ENCODE data around the gene SMARCC2. TPM values are rescaled to one million over a fixed set of nuclear protein-coding genes. Genes with fewer than 3 reads are reported as not detected.
A peak's percentile ranks its signal among the peaks of the same experiment; 100 is the strongest.

The SMARCC2 gene
- total RNA-seq, 1 donor from 2014 or later, result 136 TPM

DNA sequence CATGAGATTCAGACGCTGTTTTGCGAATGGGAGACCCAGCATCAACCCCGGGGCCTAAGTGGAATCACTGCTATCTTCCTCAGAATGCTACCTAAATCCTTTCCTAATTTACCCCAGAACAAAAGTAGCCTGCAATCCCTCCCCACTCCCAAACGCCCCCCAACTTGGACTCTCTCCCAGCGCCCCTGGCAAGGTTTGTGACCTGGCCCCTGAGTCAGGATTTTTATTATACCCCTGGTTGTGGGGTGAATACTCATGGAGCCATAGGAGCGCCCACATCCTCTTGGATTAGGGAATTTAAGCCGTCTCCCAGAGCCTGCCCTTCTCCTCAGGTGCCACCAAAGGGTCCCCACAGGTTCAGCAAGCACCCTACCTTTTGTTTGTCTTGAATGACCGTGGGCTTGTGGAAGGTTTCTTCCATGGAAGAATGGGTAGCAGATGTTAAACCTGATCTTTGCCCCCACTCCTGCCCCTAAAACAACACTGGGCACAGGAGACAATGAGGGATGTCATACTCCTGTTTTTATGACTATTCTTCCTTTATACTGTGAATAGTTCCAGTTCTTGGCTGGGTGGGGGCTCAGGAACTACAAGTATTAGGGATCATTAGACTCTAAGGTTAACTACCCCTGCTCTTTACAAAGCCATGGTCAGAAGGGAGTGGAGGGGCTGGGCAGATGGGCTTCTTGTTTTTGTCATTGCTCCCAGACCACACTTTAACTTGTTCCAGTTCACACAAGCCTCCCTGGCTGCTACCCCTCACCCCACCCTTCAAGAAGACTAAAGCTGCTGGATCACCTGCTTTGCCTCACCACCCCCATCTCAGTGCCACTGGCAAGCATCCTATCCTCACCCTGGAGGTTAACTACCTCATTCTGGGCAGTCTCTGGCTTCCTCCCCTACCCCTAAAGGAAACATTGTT, 36.3 kb downstream of the SMARCC2 start:
- ChIA-PET POLR2A (interaction anchor here (1.6 to 3.4 kb wide), 4 partner anchors 24 to 49 kb away, joined by 10 to 80 read pairs (median 31); partner anchors contain the start of genes ESYT1, PA2G4, RPL41 and SMARCC2), CTCF (interaction anchor here (0.6 to 2.4 kb wide), 2 partner anchors 26 to 36 kb away, joined by 3 to 6 read pairs; partner anchors contain the start of gene SMARCC2)
- no peak for ATAC-seq (ENCODE audit: low read depth)

DNA sequence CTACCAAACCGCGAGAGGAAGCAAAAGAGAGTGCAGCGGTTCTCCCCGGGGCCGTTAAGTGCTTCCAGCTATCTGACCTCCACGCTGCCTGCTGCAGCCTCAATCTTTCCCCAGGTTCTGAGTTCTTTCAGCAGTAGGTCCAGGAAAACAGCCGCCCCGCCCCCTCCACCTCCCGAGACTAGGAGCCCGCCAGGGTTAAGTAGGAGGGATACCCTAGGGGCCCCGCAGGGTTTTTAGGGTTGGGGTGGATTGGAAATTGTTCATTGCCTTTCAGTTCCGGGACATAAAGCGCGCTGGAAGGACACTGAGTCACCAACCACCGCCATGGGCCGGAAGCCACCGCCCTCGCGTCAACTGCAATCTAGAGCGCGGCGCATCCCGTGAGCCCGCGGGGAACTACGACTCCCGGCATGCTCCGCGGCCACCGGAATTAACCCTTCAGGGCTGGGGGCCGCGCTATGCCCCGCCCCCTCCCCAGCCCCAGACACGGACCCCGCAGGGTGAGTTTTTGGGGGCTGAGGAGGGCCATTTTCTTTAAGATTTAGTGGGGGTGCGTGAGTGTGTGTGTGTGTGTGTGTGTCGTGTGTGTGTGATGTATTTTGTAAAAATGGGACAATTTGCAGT, 37.0 kb downstream of the SMARCC2 start, which contains the start of gene MYL6B:
MYL6B (plus strand) TSS at position 456 of the 624 bp plus-strand sequence. CDS start 1,332 bp downstream, outside the sequence.
- POLR2A ChIA-PET, result interaction anchor here (0.6 to 3.4 kb wide), 22 partner anchors 10 to 506 kb away, joined by 3 to 80 read pairs (median 4); partner anchors contain the start of genes ESYT1, GLS2, PA2G4 and RAB5B
- no peaks in the 10 kb centered on the region for H3K9me3 Mint-ChIP-seq

More for the DNA sequence above, 36.3 kb downstream of the SMARCC2 start:
- no peak for DNase-seq
- TF ChIP-seq, protein P1, sequence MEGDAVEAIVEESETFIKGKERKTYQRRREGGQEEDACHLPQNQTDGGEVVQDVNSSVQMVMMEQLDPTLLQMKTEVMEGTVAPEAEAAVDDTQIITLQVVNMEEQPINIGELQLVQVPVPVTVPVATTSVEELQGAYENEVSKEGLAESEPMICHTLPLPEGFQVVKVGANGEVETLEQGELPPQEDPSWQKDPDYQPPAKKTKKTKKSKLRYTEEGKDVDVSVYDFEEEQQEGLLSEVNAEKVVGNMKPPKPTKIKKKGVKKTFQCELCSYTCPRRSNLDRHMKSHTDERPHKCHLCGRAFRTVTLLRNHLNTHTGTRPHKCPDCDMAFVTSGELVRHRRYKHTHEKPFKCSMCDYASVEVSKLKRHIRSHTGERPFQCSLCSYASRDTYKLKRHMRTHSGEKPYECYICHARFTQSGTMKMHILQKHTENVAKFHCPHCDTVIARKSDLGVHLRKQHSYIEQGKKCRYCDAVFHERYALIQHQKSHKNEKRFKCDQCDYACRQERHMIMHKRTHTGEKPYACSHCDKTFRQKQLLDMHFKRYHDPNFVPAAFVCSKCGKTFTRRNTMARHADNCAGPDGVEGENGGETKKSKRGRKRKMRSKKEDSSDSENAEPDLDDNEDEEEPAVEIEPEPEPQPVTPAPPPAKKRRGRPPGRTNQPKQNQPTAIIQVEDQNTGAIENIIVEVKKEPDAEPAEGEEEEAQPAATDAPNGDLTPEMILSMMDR (IDR thresholded peaks at IDR 0.05), result no peak
- Mint-ChIP-seq H3K27ac (peak overlapping the region; percentile 99), H3K4me1 (peaks cover 44% of the 10 kb centered on the region), H3K36me3 (ENCODE audit: low read depth) (peaks cover 18% of the 10 kb centered on the region), H3K27me3 (no peaks in the 10 kb centered on the region), H3K9me3 (no peaks in the 10 kb centered on the region), H3K4me3 (peak overlapping the region; percentile 93)
- intact Hi-C loops (cut with micrococcal nuclease), result loop anchor here (1.0 kb wide), 5 partner anchors 25 to 207 kb away; partner anchors contain the start of genes ESYT1, NABP2, PA2G4 and STAT2

DNA sequence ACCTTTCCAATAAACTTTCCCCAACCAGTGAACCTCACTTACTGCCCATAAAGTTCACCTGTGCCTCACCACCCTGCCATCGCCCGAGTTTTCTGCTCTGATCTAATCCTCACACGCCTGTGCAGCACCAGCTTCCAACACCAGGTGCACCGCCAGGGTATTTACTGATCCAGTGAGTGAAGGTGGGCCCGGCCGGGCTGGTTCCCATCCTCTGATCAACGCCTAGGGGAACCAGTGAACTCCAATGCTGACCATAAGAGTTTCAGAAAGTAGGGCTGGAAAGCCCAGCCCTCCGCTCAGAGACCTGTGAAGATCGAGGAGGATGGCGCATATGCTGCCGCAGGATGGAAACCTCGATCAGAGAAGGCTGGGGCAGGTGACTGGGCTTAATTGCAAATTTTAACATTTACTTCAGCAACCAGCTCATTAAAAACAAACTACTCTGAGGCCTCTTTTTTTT, 37.6 kb downstream of the SMARCC2 start:
- peak overlapping the region; percentile 99 for H3K27ac Mint-ChIP-seq
- H3K27me3 Mint-ChIP-seq, result no peaks in the 10 kb centered on the region
- CTCF ChIA-PET, result interaction anchor here (0.9 to 1.6 kb wide), 4 partner anchors 10 to 38 kb away, joined by 4 to 7 read pairs (median 4); partner anchors contain the start of genes SMARCC2 and ZC3H10
- H3K4me3 Mint-ChIP-seq, result peak overlapping the region; percentile 93
- POLR2A ChIA-PET, result interaction anchor here (0.6 to 3.4 kb wide), 25 partner anchors 10 to 507 kb away, joined by 3 to 80 read pairs (median 4); partner anchors contain the start of genes DNAJC14, ESYT1, GLS2 and PA2G4
- peak; percentile 64 for ATAC-seq (ENCODE audit: low read depth)
- intact Hi-C loops (cut with micrococcal nuclease), result loop anchor here (1.0 kb wide), 5 partner anchors 23 to 209 kb away; partner anchors contain the start of genes ESYT1, NABP2, PA2G4 and STAT2
- TF ChIP-seq, protein P1 (IDR thresholded peaks at IDR 0.05), result peak; percentile 22
- H3K9me3 Mint-ChIP-seq, result no peaks in the 10 kb centered on the region
- peaks cover 14% of the 10 kb centered on the region for H3K36me3 Mint-ChIP-seq (ENCODE audit: low read depth)
- H3K4me1 Mint-ChIP-seq, result peaks cover 37% of the 10 kb centered on the region
- peak; percentile 52 for DNase-seq

More for the DNA sequence above, 37.0 kb downstream of the SMARCC2 start, which contains the start of gene MYL6B:
- peak; percentile 87 for DNase-seq
- CTCF ChIA-PET, result interaction anchor here (0.9 to 1.3 kb wide), 3 partner anchors 26 to 37 kb away, joined by 4 to 7 read pairs (median 4); partner anchors contain the start of genes SMARCC2 and ZC3H10
- Mint-ChIP-seq H3K4me3 (peak within 1 kb of the TSS; percentile 93), H3K36me3 (ENCODE audit: low read depth) (peaks cover 15% of the 10 kb centered on the region), H3K27me3 (no peaks in the 10 kb centered on the region), H3K27ac (peak within 1 kb of the TSS; percentile 99), H3K4me1 (peaks cover 38% of the 10 kb centered on the region)
- TF ChIP-seq, protein P1 (IDR thresholded peaks at IDR 0.05), result no peak
- peak; percentile 89 for ATAC-seq (ENCODE audit: low read depth)
- intact Hi-C loops (cut with micrococcal nuclease), result loop anchor here (1.0 kb wide), 5 partner anchors 24 to 208 kb away; partner anchors contain the start of genes ESYT1, NABP2, PA2G4 and STAT2

DNA sequence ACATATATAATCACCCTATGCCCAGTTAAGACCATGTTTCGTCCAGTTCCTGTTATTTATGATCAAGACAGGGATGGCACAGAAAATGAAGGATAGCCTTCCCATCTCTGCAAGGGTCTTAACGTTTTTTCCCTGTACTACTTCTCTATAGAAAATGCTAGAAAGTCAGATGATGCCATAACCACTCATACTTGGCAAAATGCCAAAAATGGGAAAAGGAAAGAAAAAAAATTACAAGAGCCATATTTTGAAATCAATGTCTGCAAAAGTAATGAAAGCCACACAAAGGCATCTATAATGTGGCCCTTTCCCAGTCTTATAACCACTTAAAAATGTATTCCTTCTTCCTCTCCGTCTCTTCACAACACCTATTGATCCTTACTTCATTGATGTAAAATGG, 38.7 kb downstream of the SMARCC2 start:
- H3K9me3 Mint-ChIP-seq, result no peaks in the 10 kb centered on the region
- TF ChIP-seq, protein P1 (IDR thresholded peaks at IDR 0.05), result no peak
- DNase-seq (no peak), ATAC-seq (ENCODE audit: low read depth) (no peak)
- H3K27me3 Mint-ChIP-seq, result no peaks in the 10 kb centered on the region
- intact Hi-C loops (cut with micrococcal nuclease), result no loop called here
- peaks cover 36% of the 10 kb centered on the region for H3K4me1 Mint-ChIP-seq
- peak overlapping the region; percentile 46 for H3K4me3 Mint-ChIP-seq
- H3K27ac Mint-ChIP-seq, result peak overlapping the region; percentile 99
- peaks cover 13% of the 10 kb centered on the region for H3K36me3 Mint-ChIP-seq (ENCODE audit: low read depth)
- ChIA-PET CTCF (interaction anchor here (0.7 to 1.6 kb wide), 3 partner anchors 11 to 373 kb away, joined by 4 read pairs; no protein-coding TSS in a partner anchor), POLR2A (interaction anchor here (0.6 to 3.4 kb wide), 6 partner anchors 9 to 1305 kb away, joined by 3 to 80 read pairs (median 18); partner anchors contain the start of genes ESYT1, INHBE, PA2G4 and RPL41)
